ENCODE results near the gene PCNX1.

PCNX1 gene

GRCh38 chr14:71021347-71022011 lies 114.2 kb downstream of the PCNX1 start:
- Mint-ChIP-seq H3K27me3 (no peaks in the 10 kb centered on the region), H3K27ac (peak overlapping the region; percentile 68), H3K4me1 (peaks cover 36% of the 10 kb centered on the region), H3K36me3 (ENCODE audit: low read depth) (peaks cover 54% of the 10 kb centered on the region), H3K9me3 (peaks cover 7% of the 10 kb centered on the region), H3K4me3 (no peak overlapping the region)
- ATAC-seq: peak; percentile 63
- DNase-seq: no peak

GRCh38 chr14:71022012-71022869 lies 115.0 kb downstream of the PCNX1 start:
- H3K4me1 Mint-ChIP-seq: peaks cover 36% of the 10 kb centered on the region
- DNase-seq (no peak), ATAC-seq (no peak)
- H3K4me3 Mint-ChIP-seq: no peak overlapping the region
- H3K9me3 Mint-ChIP-seq: peaks cover 7% of the 10 kb centered on the region
- peaks cover 51% of the 10 kb centered on the region for H3K36me3 Mint-ChIP-seq (ENCODE audit: low read depth)
- peak overlapping the region; percentile 68 for H3K27ac Mint-ChIP-seq
- H3K27me3 Mint-ChIP-seq: no peaks in the 10 kb centered on the region

GRCh38 chr14:71022939-71023338 lies 115.7 kb downstream of the PCNX1 start:
- Mint-ChIP-seq H3K36me3 (ENCODE audit: low read depth) (peaks cover 50% of the 10 kb centered on the region), H3K4me3 (no peak overlapping the region), H3K27me3 (no peaks in the 10 kb centered on the region), H3K4me1 (peaks cover 36% of the 10 kb centered on the region), H3K9me3 (peaks cover 7% of the 10 kb centered on the region), H3K27ac (peak overlapping the region; percentile 18)
- no peak for DNase-seq
- ATAC-seq: peak; percentile 49

- no peak for ATAC-seq
- DNase-seq: no peak
- Mint-ChIP-seq H3K27me3 (no peaks in the 10 kb centered on the region), H3K36me3 (ENCODE audit: low read depth) (peaks cover 30% of the 10 kb centered on the region), H3K4me3 (no peak overlapping the region), H3K9me3 (no peaks in the 10 kb centered on the region), H3K4me1 (no peaks in the 10 kb centered on the region), H3K27ac (no peak overlapping the region)
These were observed 122.0 kb downstream of the PCNX1 start for GRCh38 chr14:71029236-71029781.

- Mint-ChIP-seq H3K36me3 (ENCODE audit: low read depth) (peaks cover 35% of the 10 kb centered on the region), H3K9me3 (no peaks in the 10 kb centered on the region), H3K27me3 (no peaks in the 10 kb centered on the region), H3K4me1 (no peaks in the 10 kb centered on the region), H3K27ac (no peak overlapping the region), H3K4me3 (no peak overlapping the region)
- ATAC-seq (no peak), DNase-seq (no peak)
These were observed 123.7 kb downstream of the PCNX1 start for GRCh38 chr14:71031000-71031399.

- ATAC-seq: no peak
- no peak for DNase-seq
- peaks cover 17% of the 10 kb centered on the region for H3K9me3 Mint-ChIP-seq
- no peak overlapping the region for H3K4me3 Mint-ChIP-seq
- no peaks in the 10 kb centered on the region for H3K4me1 Mint-ChIP-seq
- peaks cover 62% of the 10 kb centered on the region for H3K36me3 Mint-ChIP-seq (ENCODE audit: low read depth)
- H3K27ac Mint-ChIP-seq: no peak overlapping the region
- no peaks in the 10 kb centered on the region for H3K27me3 Mint-ChIP-seq
These were observed 129.2 kb downstream of the PCNX1 start for GRCh38 chr14:71036433-71036832.

- Mint-ChIP-seq H3K4me3 (no peak overlapping the region), H3K27ac (no peak overlapping the region), H3K9me3 (no peaks in the 10 kb centered on the region), H3K36me3 (ENCODE audit: low read depth) (peaks cover 27% of the 10 kb centered on the region), H3K27me3 (no peaks in the 10 kb centered on the region), H3K4me1 (peaks cover 3% of the 10 kb centered on the region)
- no peak for DNase-seq
- no peak for ATAC-seq
These were observed 141.1 kb downstream of the PCNX1 start for GRCh38 chr14:71048393-71048792.

GRCh38 chr14:71049435-71050133 lies 142.3 kb downstream of the PCNX1 start:
- Mint-ChIP-seq H3K36me3 (ENCODE audit: low read depth) (peaks cover 22% of the 10 kb centered on the region), H3K4me3 (no peak overlapping the region), H3K4me1 (no peaks in the 10 kb centered on the region), H3K27ac (no peak overlapping the region), H3K9me3 (no peaks in the 10 kb centered on the region), H3K27me3 (no peaks in the 10 kb centered on the region)
- no peak for ATAC-seq
- no peak for DNase-seq

- Mint-ChIP-seq H3K36me3 (ENCODE audit: low read depth) (peaks cover 18% of the 10 kb centered on the region), H3K4me3 (no peak overlapping the region), H3K9me3 (no peaks in the 10 kb centered on the region), H3K27me3 (no peaks in the 10 kb centered on the region), H3K4me1 (no peaks in the 10 kb centered on the region), H3K27ac (no peak overlapping the region)
- ATAC-seq: no peak
- no peak for DNase-seq
These were observed 143.1 kb downstream of the PCNX1 start for GRCh38 chr14:71050227-71050823.

GRCh38 chr14:71054706-71055105 lies 147.4 kb downstream of the PCNX1 start:
- H3K36me3 Mint-ChIP-seq (ENCODE audit: low read depth): peaks cover 28% of the 10 kb centered on the region
- no peaks in the 10 kb centered on the region for H3K9me3 Mint-ChIP-seq
- no peak for ATAC-seq
- H3K4me1 Mint-ChIP-seq: no peaks in the 10 kb centered on the region
- H3K4me3 Mint-ChIP-seq: no peak overlapping the region
- no peak overlapping the region for H3K27ac Mint-ChIP-seq
- no peaks in the 10 kb centered on the region for H3K27me3 Mint-ChIP-seq
- DNase-seq: no peak

GRCh38 chr14:71056168-71056567 lies 148.9 kb downstream of the PCNX1 start:
- H3K4me3 Mint-ChIP-seq: no peak overlapping the region
- no peak for DNase-seq
- no peak overlapping the region for H3K27ac Mint-ChIP-seq
- H3K27me3 Mint-ChIP-seq: no peaks in the 10 kb centered on the region
- no peaks in the 10 kb centered on the region for H3K4me1 Mint-ChIP-seq
- no peaks in the 10 kb centered on the region for H3K9me3 Mint-ChIP-seq
- ATAC-seq: no peak
- H3K36me3 Mint-ChIP-seq (ENCODE audit: low read depth): peaks cover 39% of the 10 kb centered on the region

- no peak for ATAC-seq
These were observed 153.0 kb downstream of the PCNX1 start for GRCh38 chr14:71060274-71060673.

GRCh38 chr14:71060825-71061455 lies 153.7 kb downstream of the PCNX1 start:
- H3K4me1 Mint-ChIP-seq: peaks cover 2% of the 10 kb centered on the region
- no peaks in the 10 kb centered on the region for H3K27me3 Mint-ChIP-seq
- peaks cover 59% of the 10 kb centered on the region for H3K36me3 Mint-ChIP-seq (ENCODE audit: low read depth)
- H3K9me3 Mint-ChIP-seq: peaks cover 7% of the 10 kb centered on the region
- DNase-seq: no peak
- H3K27ac Mint-ChIP-seq: no peak overlapping the region
- H3K4me3 Mint-ChIP-seq: no peak overlapping the region
- no peak for ATAC-seq

More at GRCh38 chr14:71060274-71060673, 153.0 kb downstream of the PCNX1 start:
- H3K4me1 Mint-ChIP-seq: peaks cover 2% of the 10 kb centered on the region
- H3K4me3 Mint-ChIP-seq: no peak overlapping the region
- no peak overlapping the region for H3K27ac Mint-ChIP-seq
- no peak for DNase-seq
- peaks cover 3% of the 10 kb centered on the region for H3K9me3 Mint-ChIP-seq
- H3K27me3 Mint-ChIP-seq: no peaks in the 10 kb centered on the region
- H3K36me3 Mint-ChIP-seq (ENCODE audit: low read depth): peaks cover 54% of the 10 kb centered on the region

GRCh38 chr14:71061458-71061857 lies 154.2 kb downstream of the PCNX1 start:
- ATAC-seq (no peak), DNase-seq (no peak)
- Mint-ChIP-seq H3K4me1 (peaks cover 2% of the 10 kb centered on the region), H3K36me3 (ENCODE audit: low read depth) (peaks cover 64% of the 10 kb centered on the region), H3K27me3 (no peaks in the 10 kb centered on the region), H3K4me3 (no peak overlapping the region), H3K27ac (peak overlapping the region; percentile 26), H3K9me3 (peaks cover 7% of the 10 kb centered on the region)

All from activated naive CD8-positive, alpha-beta T cell treated with anti-CD3 and anti-CD28 coated beads, Interleukin-2, amount 50 U/mL, for 24 hours (primary cell).